Mesothelial cell of epicardium (in vitro differentiated cells): ENCODE results near the gene GATA1. TPM values are rescaled to one million over a fixed set of nuclear protein-coding genes. Genes with fewer than 3 reads are reported as not detected.

Experiments used
- DNase-seq, 2 experiments: peaks; one replicate each; pipeline ENCODE4 v3.0.0; 2021; ENCODE audit warnings: low spot score in 2 of 2; ENCODE audit not compliant: unreplicated experiment in 2 of 2
- H3K27ac Mint-ChIP-seq: 2 replicates; pipeline ENCODE4 v1.8.0; 2021; ENCODE audit warnings: mixed read lengths
- H3K27me3 Mint-ChIP-seq: 2 replicates; pipeline ENCODE4 v1.8.0; 2021; ENCODE audit warnings: low read depth, mixed read lengths
- H3K36me3 Mint-ChIP-seq: 2 replicates; pipeline ENCODE4 v1.8.0; 2021; ENCODE audit warnings: mixed read lengths
- H3K4me1 Mint-ChIP-seq: 2 replicates; pipeline ENCODE4 v1.8.0; 2021; ENCODE audit warnings: mixed read lengths
- H3K4me3 Mint-ChIP-seq: 2 replicates; pipeline ENCODE4 v1.8.0; 2021; ENCODE audit warnings: mild to moderate bottlenecking, moderate library complexity, mixed read lengths
- H3K9me3 Mint-ChIP-seq: 2 replicates; pipeline ENCODE4 v1.8.0; 2021; ENCODE audit warnings: mixed read lengths
- CTCF ChIP-seq: fragments of 200-600 bp; sonication (generic); IDR thresholded peaks from one replicate; pipeline ENCODE4 v1.5.0; 2021; ENCODE audit warnings: antibody characterized with exemption; ENCODE audit not compliant: unreplicated experiment
- total RNA-seq: library from RNA; stranded (reverse); gene quantifications from 3 replicates; pipeline ENCODE4 v1.2.1, GENCODE V29; 2021

Gene GATA1
- total RNA-seq: not detected in 3 replicates

GRCh38 chrX:48786341-48786800, at the start of gene GATA1:
TSS of gene GATA1 (plus strand) at chrX:48786590. CDS start at chrX:48791110, 4,520 bp downstream.
- no peak within 1 kb of the TSS for H3K4me3 Mint-ChIP-seq
- no peak for DNase-seq
- no peak within 1 kb of the TSS for H3K27ac Mint-ChIP-seq
- H3K4me1 Mint-ChIP-seq: no peaks in the 10 kb centered on the region
- no peak for TF ChIP-seq CTCF
- peaks cover 11% of the 10 kb centered on the region for H3K9me3 Mint-ChIP-seq
- peaks cover 11% of the 10 kb centered on the region for H3K27me3 Mint-ChIP-seq
- H3K36me3 Mint-ChIP-seq: no peaks in the 10 kb centered on the region

- H3K27me3 Mint-ChIP-seq: no peaks in the 10 kb centered on the region
- H3K36me3 Mint-ChIP-seq: no peaks in the 10 kb centered on the region
- peaks cover 15% of the 10 kb centered on the region for H3K4me1 Mint-ChIP-seq
- H3K27ac Mint-ChIP-seq: peak overlapping the region; percentile 53
- H3K4me3 Mint-ChIP-seq: peak overlapping the region; percentile 83
- no peak for TF ChIP-seq CTCF
- no peak for DNase-seq
- H3K9me3 Mint-ChIP-seq: peaks cover 16% of the 10 kb centered on the region
These were observed 49.5 kb upstream of the GATA1 start for GRCh38 chrX:48736878-48737212.

- peak overlapping the region; percentile 83 for H3K4me3 Mint-ChIP-seq
- DNase-seq: peak; percentile 69 to 82
- H3K4me1 Mint-ChIP-seq: peaks cover 15% of the 10 kb centered on the region
- H3K9me3 Mint-ChIP-seq: peaks cover 15% of the 10 kb centered on the region
- H3K36me3 Mint-ChIP-seq: no peaks in the 10 kb centered on the region
- no peak for TF ChIP-seq CTCF
- no peaks in the 10 kb centered on the region for H3K27me3 Mint-ChIP-seq
- peak overlapping the region; percentile 98 for H3K27ac Mint-ChIP-seq
These were observed 49.0 kb upstream of the GATA1 start for GRCh38 chrX:48737213-48737938.

GRCh38 chrX:48737940-48738339, 48.5 kb upstream of the GATA1 start:
- no peak for DNase-seq
- Mint-ChIP-seq H3K27ac (peak overlapping the region; percentile 98), H3K36me3 (no peaks in the 10 kb centered on the region), H3K27me3 (no peaks in the 10 kb centered on the region), H3K4me3 (peak overlapping the region; percentile 83), H3K4me1 (peaks cover 15% of the 10 kb centered on the region), H3K9me3 (peaks cover 14% of the 10 kb centered on the region)
- no peak for TF ChIP-seq CTCF

GRCh38 chrX:48741834-48742233, 44.6 kb upstream of the GATA1 start:
- no peak overlapping the region for H3K27ac Mint-ChIP-seq
- H3K36me3 Mint-ChIP-seq: no peaks in the 10 kb centered on the region
- no peak overlapping the region for H3K4me3 Mint-ChIP-seq
- H3K9me3 Mint-ChIP-seq: peaks cover 13% of the 10 kb centered on the region
- H3K4me1 Mint-ChIP-seq: peaks cover 9% of the 10 kb centered on the region
- no peak for DNase-seq
- H3K27me3 Mint-ChIP-seq: no peaks in the 10 kb centered on the region
- no peak for TF ChIP-seq CTCF

DNA sequence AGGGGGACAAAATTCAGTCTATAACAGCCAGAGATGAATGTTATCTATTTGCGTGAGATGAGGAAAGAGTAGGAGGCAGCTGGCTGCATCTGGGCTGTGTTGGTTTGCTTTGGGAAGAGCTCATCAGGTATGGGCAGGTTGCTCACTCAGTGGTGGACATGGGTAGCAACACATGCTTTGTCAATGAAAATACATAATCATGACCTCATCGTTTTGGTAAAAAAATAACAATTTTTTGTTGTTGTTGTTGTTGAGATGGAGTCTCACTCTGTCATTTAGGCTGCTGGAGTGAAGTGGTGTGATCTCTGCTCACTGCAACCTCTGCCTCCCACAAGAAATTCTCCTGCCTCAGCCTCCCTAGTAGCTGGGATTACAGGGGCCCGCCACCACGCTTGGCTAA, 41.2 kb upstream of the GATA1 start:
- Mint-ChIP-seq H3K4me1 (peaks cover 4% of the 10 kb centered on the region), H3K36me3 (no peaks in the 10 kb centered on the region), H3K4me3 (no peak overlapping the region), H3K27me3 (no peaks in the 10 kb centered on the region), H3K27ac (no peak overlapping the region), H3K9me3 (peaks cover 18% of the 10 kb centered on the region)
- no peak for TF ChIP-seq CTCF
- no peak for DNase-seq
